CD14-positive monocyte (primary cell): ENCODE data around the gene GFOD1. TPM values are rescaled to one million over a fixed set of nuclear protein-coding genes. Genes with fewer than 3 reads are reported as not detected.
A peak's percentile ranks its signal among the peaks of the same experiment; 100 is the strongest.

Experiments
- DNase-seq, 3 donors: peaks; one replicate each; pipeline ENCODE4 v3.0.0-alpha.2; 2011 to 2022
- H2AFZ ChIP-seq: 2 replicates; pipeline ENCODE4 v1.6.0; 2012; ENCODE audit warnings: mild to moderate bottlenecking, low read depth, low read length, inconsistent platforms; ENCODE audit not compliant: insufficient read depth, poor library complexity, severe bottlenecking
- H3K27ac ChIP-seq, 2 donors: 1 replicate in 1 of 2; 2 replicates in 1 of 2; pipeline ENCODE4 v1.5.1; 2012 to 2013; ENCODE audit warnings: low read length in 2 of 2, control low read depth in 1 of 2, inconsistent platforms in 1 of 2, low read depth in 1 of 2, mild to moderate bottlenecking in 1 of 2
- H3K27me3 ChIP-seq, 2 donors: one replicate each; pipeline versions ENCODE4 v1.6.0 to v1.6.1; 2011 to 2013; ENCODE audit warnings: low read length in 2 of 2; ENCODE audit not compliant: control insufficient read depth in 2 of 2, insufficient read depth in 2 of 2
- H3K36me3 ChIP-seq, 2 donors: replicated peaks in 1 of 2; 1 replicate in 1 of 2; 2 replicates in 1 of 2; pipeline versions ENCODE4 v1.5.1 to v1.6.1; 2012 to 2013; ENCODE audit warnings: low read length in 2 of 2, control low read depth in 1 of 2, inconsistent platforms in 1 of 2, mild to moderate bottlenecking in 1 of 2; ENCODE audit not compliant: insufficient read depth in 2 of 2, control insufficient read depth in 1 of 2
- H3K4me1 ChIP-seq, 2 donors: 1 replicate in 1 of 2; 2 replicates in 1 of 2; pipeline versions ENCODE4 v1.5.1 to v1.6.1; 2012 to 2013; ENCODE audit warnings: low read length in 2 of 2, control low read depth in 1 of 2, inconsistent platforms in 1 of 2, mild to moderate bottlenecking in 1 of 2, moderate library complexity in 1 of 2; ENCODE audit not compliant: insufficient read depth in 2 of 2, control insufficient read depth in 1 of 2
- H3K4me2 ChIP-seq: replicated peaks from 2 replicates; pipeline ENCODE3; 2012; ENCODE audit warnings: low read length, moderate library complexity, mild to moderate bottlenecking; ENCODE audit not compliant: poor library complexity, severe bottlenecking; ENCODE audit errors: extremely low read depth
- H3K4me3 ChIP-seq, 3 experiments: fragments of 200-600 bp in 1 of 3; sonication (generic) in 1 of 3; replicated peaks in 1 of 3; 1 replicate in 2 of 3; 2 replicates in 1 of 3; pipeline ENCODE4 v1.5.1; 2011 to 2013; ENCODE audit warnings: low read length in 3 of 3, mild to moderate bottlenecking in 3 of 3, control low read depth in 2 of 3, low read depth in 2 of 3, inconsistent platforms in 1 of 3, moderate library complexity in 1 of 3
- H3K79me2 ChIP-seq: 2 replicates; pipeline ENCODE4 v1.6.0; 2012; ENCODE audit warnings: mild to moderate bottlenecking, control low read depth, inconsistent platforms, low read length, moderate library complexity; ENCODE audit not compliant: insufficient read depth
- H3K9ac ChIP-seq: 2 replicates; pipeline ENCODE4 v1.6.0; 2017; ENCODE audit warnings: low read length, mild to moderate bottlenecking; ENCODE audit not compliant: insufficient read depth, poor library complexity, severe bottlenecking
- H3K9me3 ChIP-seq, 2 donors: replicated peaks in 1 of 2; 1 replicate in 1 of 2; 2 replicates in 1 of 2; pipeline versions ENCODE4 v1.5.1 to v1.6.1; 2012 to 2013; ENCODE audit warnings: low read length in 2 of 2, control low read depth in 1 of 2; ENCODE audit not compliant: control insufficient read depth in 1 of 2, insufficient read depth in 1 of 2
- H4K20me1 ChIP-seq: 2 replicates; pipeline ENCODE4 v1.6.0; 2012; ENCODE audit warnings: mild to moderate bottlenecking, low read length, control low read depth, moderate library complexity; ENCODE audit not compliant: insufficient read depth
- H3K27ac Mint-ChIP-seq, 7 donors: one replicate each; pipeline ENCODE4 v1.8.0; 2020; ENCODE audit warnings: mild to moderate bottlenecking in 7 of 7, mixed read lengths in 7 of 7, moderate library complexity in 6 of 7, inconsistent platforms in 2 of 7
- H3K27me3 Mint-ChIP-seq, 3 donors: one replicate each; pipeline ENCODE4 v1.8.0; 2021 to 2022; ENCODE audit warnings: low read depth in 3 of 3, mild to moderate bottlenecking in 3 of 3, mixed read lengths in 3 of 3, moderate library complexity in 3 of 3, inconsistent platforms in 1 of 3
- H3K36me3 Mint-ChIP-seq, 2 donors: one replicate each; pipeline ENCODE4 v1.8.0; 2020; ENCODE audit warnings: mixed read lengths in 2 of 2, inconsistent platforms in 1 of 2, mild to moderate bottlenecking in 1 of 2
- H3K4me1 Mint-ChIP-seq: one replicate; pipeline ENCODE4 v1.8.0; 2020; ENCODE audit warnings: mild to moderate bottlenecking, mixed read lengths
- H3K4me3 Mint-ChIP-seq, 2 donors: one replicate each; pipeline ENCODE4 v1.8.0; 2020; ENCODE audit warnings: mild to moderate bottlenecking in 2 of 2, mixed read lengths in 2 of 2, moderate library complexity in 1 of 2
- H3K9me3 Mint-ChIP-seq, 7 donors: one replicate each; pipeline ENCODE4 v1.8.0; 2020 to 2022; ENCODE audit warnings: mixed read lengths in 7 of 7, mild to moderate bottlenecking in 6 of 7, moderate library complexity in 6 of 7, inconsistent platforms in 2 of 7
- CTCF ChIP-seq: fragments of 200-600 bp; IDR thresholded peaks from one replicate; pipeline ENCODE4 v1.8.0; 2022; ENCODE audit warnings: antibody characterized with exemption, mild to moderate bottlenecking
- whole genome bisulfite sequencing: methylation state at CpG from one replicate; pipeline ENCODE4 v1.1.5; 2013; ENCODE audit warnings: missing lambda C conversion rate; ENCODE audit not compliant: insufficient coverage; 5-methylcytosine and 5-hydroxymethylcytosine counted together
- intact Hi-C, 2 donors: fragments of 100-400 bp; cut with micrococcal nuclease; formaldehyde crosslinking; loops; one replicate each; pipeline versions ENCODE4 v1.15.0 to v1.15.1; 2023
- polyA plus RNA-seq, 3 donors: library from polyadenylated mRNA; depleted of rRNA in 1 of 3; unstranded in 2 of 3; stranded (reverse) in 1 of 3; fragments of 300-500 nt in 2 of 3; fragments of >200 nt in 1 of 3; fragmentation: Illumina TruSeq in 2 of 3; gene quantifications; 1 replicate in 2 of 3; 2 replicates in 1 of 3; pipeline ENCODE4 v1.2.3, GENCODE V29; 2012 to 2021

The GFOD1 gene
- polyA plus RNA-seq, 3 donors, result 2.4 to 8.7 (median 2.4) TPM

- H3K4me1 ChIP-seq, result peaks cover 0 to under 1% of the 10 kb centered on the region in 2 donors
- Mint-ChIP-seq H3K4me1 (peaks cover 8% of the 10 kb centered on the region), H3K27me3 (peaks cover 0 to 7% (median 1%) of the 10 kb centered on the region in 3 donors), H3K9me3 (peaks cover 0 to 1% (median 0%) of the 10 kb centered on the region in 7 donors), H3K36me3 (peaks cover 0 to 3% of the 10 kb centered on the region in 2 donors), H3K4me3 (no peak overlapping the region), H3K27ac (peak overlapping the region in 1 of 7 donors; percentile 46)
- no peaks in the 10 kb centered on the region for H3K27me3 ChIP-seq
- no peak overlapping the region for H3K4me2 ChIP-seq
- TF ChIP-seq CTCF, result no peak
- no peaks in the 10 kb centered on the region for H4K20me1 ChIP-seq
- H3K9ac ChIP-seq, result no peak overlapping the region
- 100% methylated on average over 4 of the region's 6 CpGs for WGBS
- intact Hi-C loops, result no loop called here
- H3K27ac ChIP-seq, result no peak overlapping the region
- no peaks in the 10 kb centered on the region for H3K79me2 ChIP-seq
- H3K9me3 ChIP-seq, result no peaks in the 10 kb centered on the region
- no peaks in the 10 kb centered on the region for H3K36me3 ChIP-seq
- H2AFZ ChIP-seq, result no peak overlapping the region
- no peak for DNase-seq
- no peak overlapping the region for H3K4me3 ChIP-seq
Measured at GRCh38 chr6:13372076-13372475, 115.3 kb downstream of the GFOD1 start.

GRCh38 chr6:13371421-13372072, 115.9 kb downstream of the GFOD1 start:
- peaks cover 0 to 7% (median 0%) of the 10 kb centered on the region in 3 donors for H3K27me3 Mint-ChIP-seq
- TF ChIP-seq CTCF, result no peak
- Histone ChIP-seq H4K20me1 (no peaks in the 10 kb centered on the region), H2AFZ (no peak overlapping the region), H3K4me1 (no peaks in the 10 kb centered on the region), H3K36me3 (no peaks in the 10 kb centered on the region), H3K4me3 (no peak overlapping the region), H3K9ac (no peak overlapping the region), H3K79me2 (no peaks in the 10 kb centered on the region), H3K27me3 (no peaks in the 10 kb centered on the region), H3K4me2 (no peak overlapping the region), H3K27ac (no peak overlapping the region), H3K9me3 (no peaks in the 10 kb centered on the region)
- H3K27ac Mint-ChIP-seq, result peak overlapping the region in 1 of 7 donors; percentile 14
- peaks cover 8% of the 10 kb centered on the region for H3K4me1 Mint-ChIP-seq
- intact Hi-C loops, result no loop called here
- DNase-seq, result no peak
- WGBS, result 100% methylated on average over 3 of the region's 9 CpGs
- peaks cover 0 to 3% of the 10 kb centered on the region in 2 donors for H3K36me3 Mint-ChIP-seq
- H3K4me3 Mint-ChIP-seq, result no peak overlapping the region
- peaks cover 0 to 1% (median 0%) of the 10 kb centered on the region in 7 donors for H3K9me3 Mint-ChIP-seq
